Large intestine (tissue), 1 donor: Measurements from ENCODE around the gene PIGV. TPM values are rescaled to one million over a fixed set of nuclear protein-coding genes. Genes with fewer than 3 reads are reported as not detected.

Experiments used
- polyA plus RNA-seq: library from polyadenylated mRNA; unstranded; fragments of 120-200 nt; gene quantifications from one replicate; pipeline ENCODE4 v1.2.1, GENCODE V29; 2013

PIGV gene
- polyA plus RNA-seq, 1 donor, result 15.6 TPM

Other genes starting within 250 kb of the PIGV start
- 64.2 TPM for gene ARID1A, start 91.9 kb upstream of the PIGV start, polyA plus RNA-seq
- gene ZDHHC18, start 38.7 kb downstream of the PIGV start, polyA plus RNA-seq, result 16.2 TPM
- gene SFN, start 75.2 kb downstream of the PIGV start, polyA plus RNA-seq, result 6.9 TPM
- 28.5 TPM for gene GPN2, start 102.3 kb downstream of the PIGV start, polyA plus RNA-seq
- 14.7 TPM for gene GPATCH3, start 112.5 kb downstream of the PIGV start, polyA plus RNA-seq
- 91.2 TPM for gene NR0B2, start 126.0 kb downstream of the PIGV start, polyA plus RNA-seq
- 67.8 TPM for gene NUDC, start 133.8 kb downstream of the PIGV start, polyA plus RNA-seq
- 20.4 TPM for gene KDF1, start 172.5 kb downstream of the PIGV start, polyA plus RNA-seq
- 16.0 TPM for gene TRNP1, start 205.7 kb downstream of the PIGV start, polyA plus RNA-seq
- gene TENT5B, start 224.9 kb downstream of the PIGV start, polyA plus RNA-seq, result 1.5 TPM